SK-N-SH treated with all-trans-retinoic acid at 6 μM for 48 hours (cell line): Measurements from ENCODE around the gene TNFRSF17.
"Not testable (repeated sequence)": the region's sequence is repeated elsewhere in the genome, so short reads cannot be mapped to it uniquely, and the experiment has no call there.

ENCODE experiments used
- ATAC-seq: fragments of 200-7000 bp; cut with Tn5 transposase; 3 replicates; pipeline ENCODE4 v1.9.1; 2020; ENCODE audit warnings: mild to moderate bottlenecking, moderate library complexity
- ARNTL ChIP-seq: fragments of 450-650 bp; formaldehyde crosslinking; IDR thresholded peaks from 2 replicates; pipeline ENCODE4 v1.5.0; 2020; ENCODE audit warnings: low read depth, mild to moderate bottlenecking, moderate library complexity, borderline replicate concordance
- BACH2 ChIP-seq: fragments of 250-450 bp; sonication (Bioruptor Pico); IDR thresholded peaks from 2 replicates; pipeline ENCODE4 v1.9.0; 2021; ENCODE audit warnings: mild to moderate bottlenecking, borderline replicate concordance
- CREB5 ChIP-seq: fragments of 250-450 bp; sonication (Bioruptor Pico); IDR thresholded peaks from 2 replicates; pipeline ENCODE4 v1.5.1; 2020; ENCODE audit warnings: low read depth, mild to moderate bottlenecking, moderate library complexity
- CSDC2 ChIP-seq: fragments of 250-450 bp; sonication (Bioruptor Pico); IDR thresholded peaks from 2 replicates; pipeline ENCODE4 v1.5.0; 2020; ENCODE audit warnings: mild to moderate bottlenecking, moderate library complexity
- CSRNP3 ChIP-seq: fragments of 250-450 bp; sonication (Bioruptor Pico); IDR thresholded peaks from 2 replicates; pipeline ENCODE4 v1.5.1; 2021; ENCODE audit warnings: mild to moderate bottlenecking, moderate library complexity
- ESRRG ChIP-seq: fragments of 250-450 bp; sonication (Bioruptor Pico); IDR thresholded peaks from 2 replicates; pipeline ENCODE4 v1.6.1; 2021; ENCODE audit warnings: mild to moderate bottlenecking
- GLIS3 ChIP-seq: fragments of 250-450 bp; sonication (Bioruptor Pico); IDR thresholded peaks from 2 replicates; pipeline ENCODE4 v1.5.0; 2020; ENCODE audit warnings: mild to moderate bottlenecking, moderate library complexity
- ISL1 ChIP-seq: fragments of 250-450 bp; sonication (Bioruptor Pico); IDR thresholded peaks from 2 replicates; pipeline ENCODE4 v2.1.2; 2022; ENCODE audit warnings: mild to moderate bottlenecking, moderate library complexity
- OSR1 ChIP-seq: fragments of 250-450 bp; sonication (Bioruptor Pico); IDR thresholded peaks from 2 replicates; pipeline ENCODE4 v1.8.0; 2022; ENCODE audit warnings: moderate library complexity, mild to moderate bottlenecking, inconsistent platforms
- PPARA ChIP-seq: fragments of 250-450 bp; sonication (Bioruptor Pico); IDR thresholded peaks from 2 replicates; pipeline ENCODE4 v1.5.0; 2020; ENCODE audit warnings: mild to moderate bottlenecking, borderline replicate concordance
- TOX ChIP-seq: fragments of 250-450 bp; sonication (Bioruptor Pico); IDR thresholded peaks from 2 replicates; pipeline ENCODE4 v1.8.0; 2021; ENCODE audit warnings: mild to moderate bottlenecking, moderate library complexity, borderline replicate concordance
- TSHZ2 ChIP-seq: fragments of 250-450 bp; sonication (Bioruptor Pico); IDR thresholded peaks from 2 replicates; pipeline ENCODE4 v1.5.0; 2020; ENCODE audit warnings: mild to moderate bottlenecking, moderate library complexity
- ZFP3 ChIP-seq: fragments of 250-450 bp; sonication (Bioruptor Pico); IDR thresholded peaks from 2 replicates; pipeline ENCODE4 v1.5.0; 2020; ENCODE audit warnings: mild to moderate bottlenecking, moderate library complexity
- ZNF70 ChIP-seq: fragments of 450-650 bp; formaldehyde crosslinking; IDR thresholded peaks from 2 replicates; pipeline ENCODE4 v1.5.0; 2020; ENCODE audit warnings: mild to moderate bottlenecking, moderate library complexity
- ZNF8 ChIP-seq: fragments of 450-650 bp; formaldehyde crosslinking; IDR thresholded peaks from 2 replicates; pipeline ENCODE4 v1.5.0; 2020; ENCODE audit warnings: mild to moderate bottlenecking, moderate library complexity
- TF ChIP-seq, protein P1 (sequence below): fragments of 250-450 bp; sonication (Bioruptor Pico); IDR thresholded peaks from 2 replicates; pipeline ENCODE4 v1.8.0; 2020; ENCODE audit warnings: mild to moderate bottlenecking, moderate library complexity, borderline replicate concordance
- TF ChIP-seq, protein P2 (sequence below): fragments of 250-450 bp; sonication (Bioruptor Pico); IDR thresholded peaks from 2 replicates; pipeline ENCODE4 v1.8.0; 2021; ENCODE audit warnings: low read depth, mild to moderate bottlenecking, moderate library complexity, borderline replicate concordance

Gene TNFRSF17

GRCh38 chr16:11967195-11967911 lies 2.3 kb downstream of the TNFRSF17 start (continued):
- TF ChIP-seq TSHZ2 (no peak), ZFP3 (CRISPR knock-in tag) (no peak), OSR1 (no peak), CREB5 (CRISPR knock-in tag) (no peak)

- no peak for ATAC-seq
- TF ChIP-seq ZFP3 (CRISPR knock-in tag) (no peak), ISL1 (CRISPR knock-in tag) (no peak), CSRNP3 (CRISPR knock-in tag) (no peak), OSR1 (no peak), TOX (CRISPR knock-in tag) (no peak), ZNF8 (CRISPR knock-in tag) (no peak), ARNTL (CRISPR knock-in tag) (no peak), GLIS3 (no peak), ZNF70 (CRISPR knock-in tag) (no peak), TSHZ2 (no peak), CREB5 (CRISPR knock-in tag) (no peak), CSDC2 (CRISPR knock-in tag) (no peak), ESRRG (CRISPR knock-in tag) (no peak), PPARA (no peak), BACH2 (CRISPR knock-in tag) (no peak)
- TF ChIP-seq, protein P1, sequence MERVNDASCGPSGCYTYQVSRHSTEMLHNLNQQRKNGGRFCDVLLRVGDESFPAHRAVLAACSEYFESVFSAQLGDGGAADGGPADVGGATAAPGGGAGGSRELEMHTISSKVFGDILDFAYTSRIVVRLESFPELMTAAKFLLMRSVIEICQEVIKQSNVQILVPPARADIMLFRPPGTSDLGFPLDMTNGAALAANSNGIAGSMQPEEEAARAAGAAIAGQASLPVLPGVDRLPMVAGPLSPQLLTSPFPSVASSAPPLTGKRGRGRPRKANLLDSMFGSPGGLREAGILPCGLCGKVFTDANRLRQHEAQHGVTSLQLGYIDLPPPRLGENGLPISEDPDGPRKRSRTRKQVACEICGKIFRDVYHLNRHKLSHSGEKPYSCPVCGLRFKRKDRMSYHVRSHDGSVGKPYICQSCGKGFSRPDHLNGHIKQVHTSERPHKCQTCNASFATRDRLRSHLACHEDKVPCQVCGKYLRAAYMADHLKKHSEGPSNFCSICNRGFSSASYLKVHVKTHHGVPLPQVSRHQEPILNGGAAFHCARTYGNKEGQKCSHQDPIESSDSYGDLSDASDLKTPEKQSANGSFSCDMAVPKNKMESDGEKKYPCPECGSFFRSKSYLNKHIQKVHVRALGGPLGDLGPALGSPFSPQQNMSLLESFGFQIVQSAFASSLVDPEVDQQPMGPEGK (CRISPR knock-in tag): no peak
- TF ChIP-seq, protein P2, sequence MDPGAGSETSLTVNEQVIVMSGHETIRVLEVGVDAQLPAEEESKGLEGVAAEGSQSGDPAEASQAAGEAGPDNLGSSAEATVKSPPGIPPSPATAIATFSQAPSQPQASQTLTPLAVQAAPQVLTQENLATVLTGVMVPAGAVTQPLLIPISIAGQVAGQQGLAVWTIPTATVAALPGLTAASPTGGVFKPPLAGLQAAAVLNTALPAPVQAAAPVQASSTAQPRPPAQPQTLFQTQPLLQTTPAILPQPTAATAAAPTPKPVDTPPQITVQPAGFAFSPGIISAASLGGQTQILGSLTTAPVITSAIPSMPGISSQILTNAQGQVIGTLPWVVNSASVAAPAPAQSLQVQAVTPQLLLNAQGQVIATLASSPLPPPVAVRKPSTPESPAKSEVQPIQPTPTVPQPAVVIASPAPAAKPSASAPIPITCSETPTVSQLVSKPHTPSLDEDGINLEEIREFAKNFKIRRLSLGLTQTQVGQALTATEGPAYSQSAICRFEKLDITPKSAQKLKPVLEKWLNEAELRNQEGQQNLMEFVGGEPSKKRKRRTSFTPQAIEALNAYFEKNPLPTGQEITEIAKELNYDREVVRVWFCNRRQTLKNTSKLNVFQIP (CRISPR knock-in tag): no peak
- TF ChIP-seq, all 23 proteins: peak for 0
These were observed 3.6 kb downstream of the TNFRSF17 start for GRCh38 chr16:11968577-11968976.

DNA sequence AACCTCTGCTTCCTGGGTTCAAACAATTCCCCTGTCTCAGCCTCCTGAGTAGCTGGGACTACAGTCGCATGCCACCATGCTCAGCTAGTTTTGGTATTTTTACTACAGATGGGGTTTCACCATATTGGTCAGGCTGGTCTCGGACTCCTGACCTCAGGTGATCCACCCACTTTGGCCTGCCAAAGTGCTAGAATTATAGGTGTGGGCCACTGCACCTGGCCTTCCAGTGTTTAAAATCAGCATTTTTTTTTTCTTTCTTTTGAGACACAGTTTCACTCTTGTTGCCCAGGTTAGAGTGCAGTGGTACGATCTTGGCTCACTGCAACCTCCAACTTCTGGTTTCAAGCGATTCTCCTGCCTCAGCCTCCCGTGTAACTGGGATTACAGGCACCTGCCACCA lies 5.3 kb downstream of the TNFRSF17 start:
- not testable (repeated sequence) for ATAC-seq
